ENCODE data around the gene NECTIN2.

Gene NECTIN2

GRCh38 chr19:44851427-44851826 is 5.3 kb downstream of the NECTIN2 start:
- no peak for TF ChIP-seq ZFP30 (CRISPR knock-in tag; IDR thresholded peaks at IDR 0.05)
- no peak for TF ChIP-seq CSDC2 (CRISPR knock-in tag; IDR thresholded peaks at IDR 0.05)
- TF ChIP-seq, protein P1, sequence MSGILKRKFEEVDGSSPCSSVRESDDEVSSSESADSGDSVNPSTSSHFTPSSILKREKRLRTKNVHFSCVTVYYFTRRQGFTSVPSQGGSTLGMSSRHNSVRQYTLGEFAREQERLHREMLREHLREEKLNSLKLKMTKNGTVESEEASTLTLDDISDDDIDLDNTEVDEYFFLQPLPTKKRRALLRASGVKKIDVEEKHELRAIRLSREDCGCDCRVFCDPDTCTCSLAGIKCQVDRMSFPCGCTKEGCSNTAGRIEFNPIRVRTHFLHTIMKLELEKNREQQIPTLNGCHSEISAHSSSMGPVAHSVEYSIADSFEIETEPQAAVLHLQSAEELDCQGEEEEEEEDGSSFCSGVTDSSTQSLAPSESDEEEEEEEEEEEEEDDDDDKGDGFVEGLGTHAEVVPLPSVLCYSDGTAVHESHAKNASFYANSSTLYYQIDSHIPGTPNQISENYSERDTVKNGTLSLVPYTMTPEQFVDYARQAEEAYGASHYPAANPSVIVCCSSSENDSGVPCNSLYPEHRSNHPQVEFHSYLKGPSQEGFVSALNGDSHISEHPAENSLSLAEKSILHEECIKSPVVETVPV (CRISPR knock-in tag; IDR thresholded peaks at IDR 0.05), result no peak
- TF ChIP-seq ISL1 (CRISPR knock-in tag; IDR thresholded peaks at IDR 0.05), result no peak
- TF ChIP-seq ZNF8 (CRISPR knock-in tag; IDR thresholded peaks at IDR 0.05), result no peak
- TF ChIP-seq TOX (CRISPR knock-in tag; IDR thresholded peaks at IDR 0.05; ENCODE audit: borderline replicate concordance), result no peak
- no peak for TF ChIP-seq ZNF565 (CRISPR knock-in tag; conservative IDR thresholded peaks at IDR 0.05; ENCODE audit: low read depth)
- TF ChIP-seq BACH2 (CRISPR knock-in tag; IDR thresholded peaks at IDR 0.05; ENCODE audit: borderline replicate concordance), result no peak
- TF ChIP-seq, protein P2, sequence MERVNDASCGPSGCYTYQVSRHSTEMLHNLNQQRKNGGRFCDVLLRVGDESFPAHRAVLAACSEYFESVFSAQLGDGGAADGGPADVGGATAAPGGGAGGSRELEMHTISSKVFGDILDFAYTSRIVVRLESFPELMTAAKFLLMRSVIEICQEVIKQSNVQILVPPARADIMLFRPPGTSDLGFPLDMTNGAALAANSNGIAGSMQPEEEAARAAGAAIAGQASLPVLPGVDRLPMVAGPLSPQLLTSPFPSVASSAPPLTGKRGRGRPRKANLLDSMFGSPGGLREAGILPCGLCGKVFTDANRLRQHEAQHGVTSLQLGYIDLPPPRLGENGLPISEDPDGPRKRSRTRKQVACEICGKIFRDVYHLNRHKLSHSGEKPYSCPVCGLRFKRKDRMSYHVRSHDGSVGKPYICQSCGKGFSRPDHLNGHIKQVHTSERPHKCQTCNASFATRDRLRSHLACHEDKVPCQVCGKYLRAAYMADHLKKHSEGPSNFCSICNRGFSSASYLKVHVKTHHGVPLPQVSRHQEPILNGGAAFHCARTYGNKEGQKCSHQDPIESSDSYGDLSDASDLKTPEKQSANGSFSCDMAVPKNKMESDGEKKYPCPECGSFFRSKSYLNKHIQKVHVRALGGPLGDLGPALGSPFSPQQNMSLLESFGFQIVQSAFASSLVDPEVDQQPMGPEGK (CRISPR knock-in tag; IDR thresholded peaks at IDR 0.05; ENCODE audit: borderline replicate concordance), result no peak
- no peak for TF ChIP-seq SNAI2 (CRISPR knock-in tag; IDR thresholded peaks at IDR 0.05)
- TF ChIP-seq ZFP3 (CRISPR knock-in tag; IDR thresholded peaks at IDR 0.05), result no peak
- no peak for TF ChIP-seq TSHZ2 (CRISPR knock-in tag; IDR thresholded peaks at IDR 0.05)
- no peak for TF ChIP-seq ZNF70 (CRISPR knock-in tag; IDR thresholded peaks at IDR 0.05)
- no peak for TF ChIP-seq ESRRG (CRISPR knock-in tag; IDR thresholded peaks at IDR 0.05)
- no peak for TF ChIP-seq OSR1 (CRISPR knock-in tag; IDR thresholded peaks at IDR 0.05)
- no peak for TF ChIP-seq ARNTL (CRISPR knock-in tag; IDR thresholded peaks at IDR 0.05; ENCODE audit: borderline replicate concordance, low read depth)
- no peak for ATAC-seq

DNA sequence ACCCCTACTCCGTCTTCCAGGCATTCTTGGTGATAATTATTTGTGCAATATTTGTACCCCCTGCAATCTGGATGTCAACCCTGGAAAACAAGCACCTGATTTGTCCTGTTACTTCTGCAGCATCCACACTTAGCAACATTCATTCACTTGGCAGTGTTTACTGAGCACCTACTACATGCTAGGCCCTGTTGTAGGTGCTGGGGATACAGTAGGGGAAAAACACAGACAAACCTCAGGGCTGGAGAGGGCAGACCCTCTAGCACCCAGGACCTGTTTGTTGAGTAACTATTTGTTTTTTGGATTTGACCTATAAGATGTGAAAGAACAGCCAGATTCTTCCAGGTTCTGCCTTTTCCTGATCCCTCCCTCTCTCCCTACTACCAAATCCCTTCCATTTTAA is 9.5 kb downstream of the NECTIN2 start:
- ATAC-seq, result no peak
- TF ChIP-seq, protein P3, sequence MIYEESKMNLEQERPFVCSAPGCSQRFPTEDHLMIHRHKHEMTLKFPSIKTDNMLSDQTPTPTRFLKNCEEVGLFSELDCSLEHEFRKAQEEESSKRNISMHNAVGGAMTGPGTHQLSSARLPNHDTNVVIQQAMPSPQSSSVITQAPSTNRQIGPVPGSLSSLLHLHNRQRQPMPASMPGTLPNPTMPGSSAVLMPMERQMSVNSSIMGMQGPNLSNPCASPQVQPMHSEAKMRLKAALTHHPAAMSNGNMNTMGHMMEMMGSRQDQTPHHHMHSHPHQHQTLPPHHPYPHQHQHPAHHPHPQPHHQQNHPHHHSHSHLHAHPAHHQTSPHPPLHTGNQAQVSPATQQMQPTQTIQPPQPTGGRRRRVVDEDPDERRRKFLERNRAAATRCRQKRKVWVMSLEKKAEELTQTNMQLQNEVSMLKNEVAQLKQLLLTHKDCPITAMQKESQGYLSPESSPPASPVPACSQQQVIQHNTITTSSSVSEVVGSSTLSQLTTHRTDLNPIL (CRISPR knock-in tag; IDR thresholded peaks at IDR 0.05; ENCODE audit: low read depth), result no peak
- TF ChIP-seq, protein P2 (CRISPR knock-in tag; IDR thresholded peaks at IDR 0.05; ENCODE audit: borderline replicate concordance), result no peak
- TF ChIP-seq SNAI2 (CRISPR knock-in tag; IDR thresholded peaks at IDR 0.05) (no peak), RARB (CRISPR knock-in tag; IDR thresholded peaks at IDR 0.05) (no peak), TCF4 (CRISPR knock-in tag; IDR thresholded peaks at IDR 0.05; ENCODE audit: borderline replicate concordance) (no peak), ESRRG (CRISPR knock-in tag; IDR thresholded peaks at IDR 0.05) (no peak), ZFP3 (CRISPR knock-in tag; IDR thresholded peaks at IDR 0.05) (no peak), OSR1 (CRISPR knock-in tag; IDR thresholded peaks at IDR 0.05) (no peak), TOX (CRISPR knock-in tag; IDR thresholded peaks at IDR 0.05; ENCODE audit: borderline replicate concordance) (no peak), ZNF565 (CRISPR knock-in tag; conservative IDR thresholded peaks at IDR 0.05; ENCODE audit: low read depth) (no peak), ZFP30 (CRISPR knock-in tag; IDR thresholded peaks at IDR 0.05) (no peak)

- TF ChIP-seq TSHZ2 (CRISPR knock-in tag; IDR thresholded peaks at IDR 0.05) (0 out of 2 replicates have a peak, but pooled peaks have one; percentile 27), PPARA (CRISPR knock-in tag; IDR thresholded peaks at IDR 0.05; ENCODE audit: borderline replicate concordance) (no peak), ZC3H10 (CRISPR knock-in tag; IDR thresholded peaks at IDR 0.05) (no peak), ZNF565 (CRISPR knock-in tag; conservative IDR thresholded peaks at IDR 0.05; ENCODE audit: low read depth) (no peak), TCF4 (CRISPR knock-in tag; IDR thresholded peaks at IDR 0.05; ENCODE audit: borderline replicate concordance) (peak; percentile 92), ZFP30 (CRISPR knock-in tag; IDR thresholded peaks at IDR 0.05) (no peak)
- no peak for ATAC-seq
Observed at GRCh38 chr19:44856421-44857083, 10.5 kb downstream of the NECTIN2 start.

Data from SK-N-SH treated with all-trans-retinoic acid at 6 μM for 48 hours (cell line).